ENCODE data around the gene PAPPA.

PAPPA gene

DNA sequence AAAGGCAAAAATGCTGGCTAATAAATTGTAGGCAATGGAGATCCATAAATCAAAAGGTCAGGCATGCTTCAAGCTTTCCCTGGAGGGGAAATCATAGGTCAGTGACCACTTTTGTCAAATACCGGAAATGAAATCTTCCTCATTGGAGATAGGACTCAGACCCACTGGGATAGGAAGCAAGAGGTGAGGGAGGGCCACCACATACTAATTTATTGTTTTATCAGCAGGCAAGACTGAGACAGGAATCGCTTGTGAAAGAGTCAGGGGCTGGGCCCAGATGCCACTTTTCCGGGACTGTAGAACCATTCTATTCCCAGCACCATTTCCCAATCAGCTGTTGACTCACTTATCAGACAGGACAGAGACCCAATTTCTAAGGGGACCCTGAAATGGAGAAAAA, 277.3 kb downstream of the PAPPA start:
- no peaks in the 10 kb centered on the region for H3K9me3 ChIP-seq (ENCODE audit: control insufficient read depth, low read length)
- no peaks in the 10 kb centered on the region for H3K4me1 ChIP-seq (ENCODE audit: control insufficient read depth, insufficient read depth, low read length, poor library complexity, severe bottlenecking)
- H3K4me3 ChIP-seq (ENCODE audit: insufficient read depth, low read depth, low read length, poor library complexity, severe bottlenecking), result no peak overlapping the region
- no peak overlapping the region for H3K27ac ChIP-seq (ENCODE audit: insufficient read depth, low read length, poor library complexity, severe bottlenecking)
- no peak for DNase-seq
- no peaks in the 10 kb centered on the region for H3K27me3 ChIP-seq (replicated peaks; ENCODE audit: control insufficient read depth, insufficient read depth, low read length, poor library complexity, severe bottlenecking)
- H3K36me3 ChIP-seq (ENCODE audit: control insufficient read depth, insufficient read depth, low read length), result no peaks in the 10 kb centered on the region

DNA sequence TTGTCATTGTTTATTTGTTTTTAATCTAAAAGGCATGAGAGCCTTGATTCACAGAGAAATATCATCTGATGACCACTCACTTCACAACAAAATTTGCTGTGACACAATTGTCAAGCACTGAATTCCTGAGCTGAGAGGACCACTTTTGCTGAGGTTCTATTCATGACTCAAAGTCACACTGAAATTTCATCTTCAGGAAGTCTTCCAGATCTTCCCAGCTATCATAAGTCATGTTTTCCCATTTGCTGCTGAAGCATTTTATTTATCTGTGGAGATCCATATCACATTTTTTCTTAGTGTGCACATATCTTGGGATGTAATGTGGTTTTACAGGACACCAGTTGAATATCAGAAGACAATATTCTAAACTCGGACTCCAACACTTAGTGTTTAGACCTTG, 278.5 kb downstream of the PAPPA start:
- H3K27me3 ChIP-seq (replicated peaks; ENCODE audit: control insufficient read depth, insufficient read depth, low read length, poor library complexity, severe bottlenecking), result no peaks in the 10 kb centered on the region
- no peaks in the 10 kb centered on the region for H3K4me1 ChIP-seq (ENCODE audit: control insufficient read depth, insufficient read depth, low read length, poor library complexity, severe bottlenecking)
- H3K9me3 ChIP-seq (ENCODE audit: control insufficient read depth, low read length), result no peaks in the 10 kb centered on the region
- no peak overlapping the region for H3K4me3 ChIP-seq (ENCODE audit: insufficient read depth, low read depth, low read length, poor library complexity, severe bottlenecking)
- H3K27ac ChIP-seq (ENCODE audit: insufficient read depth, low read length, poor library complexity, severe bottlenecking), result no peak overlapping the region
- no peaks in the 10 kb centered on the region for H3K36me3 ChIP-seq (ENCODE audit: control insufficient read depth, insufficient read depth, low read length)
- DNase-seq, result no peak

DNA sequence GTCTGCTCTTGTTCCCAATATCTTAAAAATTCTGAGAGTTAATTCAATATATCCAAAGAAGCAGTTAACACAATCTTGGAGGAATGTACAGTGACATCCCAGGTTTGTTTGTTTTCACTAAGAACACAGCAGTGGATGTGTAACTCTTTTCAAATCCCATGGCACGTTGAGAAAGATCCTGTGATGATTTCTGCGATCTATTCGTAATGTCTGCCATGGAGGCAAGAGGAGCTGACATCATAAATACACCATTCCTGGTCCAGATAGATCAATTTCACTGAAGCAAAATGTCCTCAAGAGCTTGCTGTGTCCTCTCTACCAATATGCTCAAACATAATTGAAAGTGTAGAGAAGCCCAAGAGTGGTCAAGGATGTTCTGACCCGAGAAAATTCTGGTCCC, 280.7 kb downstream of the PAPPA start:
- Histone ChIP-seq H3K27ac (ENCODE audit: insufficient read depth, low read length, poor library complexity, severe bottlenecking) (no peak overlapping the region), H3K27me3 (replicated peaks; ENCODE audit: control insufficient read depth, insufficient read depth, low read length, poor library complexity, severe bottlenecking) (no peaks in the 10 kb centered on the region), H3K36me3 (ENCODE audit: control insufficient read depth, insufficient read depth, low read length) (no peaks in the 10 kb centered on the region)

DNA sequence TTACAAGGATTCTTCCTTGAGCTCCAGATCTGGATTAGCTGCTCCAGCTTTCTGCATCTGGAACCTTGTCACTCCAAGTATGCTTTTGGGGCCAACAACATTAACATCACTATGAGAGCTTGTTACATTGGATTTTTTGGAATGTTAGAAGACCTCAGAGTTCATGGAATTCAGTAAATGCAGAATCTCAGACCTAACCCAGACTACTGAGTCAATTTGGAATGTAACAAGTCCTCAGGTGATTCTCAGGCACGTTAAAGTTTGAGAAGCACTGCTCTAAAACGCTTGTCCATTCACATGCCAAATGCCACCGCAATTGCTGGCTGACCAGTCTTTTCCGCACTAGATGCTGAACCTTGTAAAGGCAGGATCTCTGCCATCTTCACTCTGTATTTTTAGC, 282.1 kb downstream of the PAPPA start:
- H3K4me3 ChIP-seq (ENCODE audit: insufficient read depth, low read depth, low read length, poor library complexity, severe bottlenecking), result no peak overlapping the region
- H3K27ac ChIP-seq (ENCODE audit: insufficient read depth, low read length, poor library complexity, severe bottlenecking), result no peak overlapping the region
- H3K36me3 ChIP-seq (ENCODE audit: control insufficient read depth, insufficient read depth, low read length), result no peaks in the 10 kb centered on the region
- H3K27me3 ChIP-seq (replicated peaks; ENCODE audit: control insufficient read depth, insufficient read depth, low read length, poor library complexity, severe bottlenecking), result no peaks in the 10 kb centered on the region
- no peak for DNase-seq
- no peaks in the 10 kb centered on the region for H3K4me1 ChIP-seq (ENCODE audit: control insufficient read depth, insufficient read depth, low read length, poor library complexity, severe bottlenecking)
- H3K9me3 ChIP-seq (ENCODE audit: control insufficient read depth, low read length), result no peaks in the 10 kb centered on the region

More for the DNA sequence above, 280.7 kb downstream of the PAPPA start:
- DNase-seq, result no peak
- Histone ChIP-seq H3K4me3 (ENCODE audit: insufficient read depth, low read depth, low read length, poor library complexity, severe bottlenecking) (no peak overlapping the region), H3K4me1 (ENCODE audit: control insufficient read depth, insufficient read depth, low read length, poor library complexity, severe bottlenecking) (no peaks in the 10 kb centered on the region), H3K9me3 (ENCODE audit: control insufficient read depth, low read length) (no peaks in the 10 kb centered on the region)

DNA sequence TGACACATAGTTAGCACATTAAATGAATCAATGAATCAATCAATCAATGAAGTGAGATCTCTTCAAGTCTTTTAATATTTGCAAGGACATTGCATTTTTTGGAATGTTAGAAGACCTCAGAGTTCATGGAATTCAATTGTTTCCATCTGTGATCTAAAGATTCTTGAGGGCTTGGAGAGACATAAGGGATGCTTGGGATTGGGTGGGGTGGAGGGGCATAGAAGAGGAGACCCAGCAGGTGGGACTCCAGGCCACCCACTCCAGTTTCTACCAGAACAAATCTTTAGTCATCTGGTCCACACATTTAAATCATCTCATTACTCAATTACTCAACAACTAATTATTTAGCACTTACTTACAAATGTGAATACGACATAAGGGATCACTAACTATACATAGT, 282.5 kb downstream of the PAPPA start:
- no peaks in the 10 kb centered on the region for H3K27me3 ChIP-seq (replicated peaks; ENCODE audit: control insufficient read depth, insufficient read depth, low read length, poor library complexity, severe bottlenecking)
- no peaks in the 10 kb centered on the region for H3K4me1 ChIP-seq (ENCODE audit: control insufficient read depth, insufficient read depth, low read length, poor library complexity, severe bottlenecking)
- no peaks in the 10 kb centered on the region for H3K36me3 ChIP-seq (ENCODE audit: control insufficient read depth, insufficient read depth, low read length)
- H3K4me3 ChIP-seq (ENCODE audit: insufficient read depth, low read depth, low read length, poor library complexity, severe bottlenecking), result no peak overlapping the region
- DNase-seq, result no peak
- no peaks in the 10 kb centered on the region for H3K9me3 ChIP-seq (ENCODE audit: control insufficient read depth, low read length)
- no peak overlapping the region for H3K27ac ChIP-seq (ENCODE audit: insufficient read depth, low read length, poor library complexity, severe bottlenecking)

DNA sequence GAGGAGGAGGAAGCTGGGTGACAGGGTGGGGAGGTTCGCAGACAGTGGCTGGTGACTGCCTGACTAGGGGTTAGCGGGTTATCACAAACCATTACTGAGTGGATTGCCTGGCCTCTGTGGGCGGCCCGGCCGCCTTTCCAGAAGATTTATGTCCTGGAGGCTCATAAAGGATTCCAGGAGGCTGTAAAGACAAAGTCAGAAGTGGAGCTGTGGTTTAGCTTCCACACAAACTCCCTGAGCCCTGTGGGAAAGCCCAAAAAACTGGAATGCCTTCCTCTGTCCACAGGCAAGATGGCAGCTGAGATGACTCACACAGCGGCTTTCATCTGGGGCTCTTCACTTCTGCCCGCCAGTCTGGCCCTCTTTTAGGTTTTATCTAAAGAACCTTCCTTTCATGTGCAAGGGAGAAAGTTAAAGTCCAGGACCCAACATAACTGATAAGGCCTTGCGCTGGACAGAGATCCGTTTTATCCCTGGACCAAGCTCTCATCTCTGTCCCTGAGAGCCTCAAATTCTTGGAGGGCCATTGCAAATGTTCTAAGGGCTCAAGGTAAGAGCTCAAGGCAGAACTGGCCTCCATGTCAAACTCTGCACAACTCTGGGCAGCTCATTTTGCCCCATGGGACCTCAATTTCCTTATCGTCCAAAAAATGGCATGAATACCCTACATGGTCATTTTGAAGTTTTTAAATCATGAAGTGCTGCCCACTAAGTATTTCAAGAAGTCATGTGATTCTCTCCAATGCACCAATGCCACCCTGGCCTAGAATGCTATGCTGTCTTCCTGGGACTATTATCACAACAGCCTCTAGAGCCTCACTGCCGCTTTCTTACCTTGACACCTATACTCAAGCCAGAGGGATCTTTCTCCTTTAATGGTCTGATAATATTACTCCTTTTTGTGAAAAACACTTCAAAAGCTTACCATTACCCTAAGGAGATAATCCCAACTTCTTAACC, 284.1 kb downstream of the PAPPA start:
- no peaks in the 10 kb centered on the region for H3K4me1 ChIP-seq (ENCODE audit: control insufficient read depth, insufficient read depth, low read length, poor library complexity, severe bottlenecking)
- no peak overlapping the region for H3K4me3 ChIP-seq (ENCODE audit: insufficient read depth, low read depth, low read length, poor library complexity, severe bottlenecking)
- no peaks in the 10 kb centered on the region for H3K36me3 ChIP-seq (ENCODE audit: control insufficient read depth, insufficient read depth, low read length)
- no peak for DNase-seq
- H3K27ac ChIP-seq (ENCODE audit: insufficient read depth, low read length, poor library complexity, severe bottlenecking), result no peak overlapping the region
- H3K9me3 ChIP-seq (ENCODE audit: control insufficient read depth, low read length), result no peaks in the 10 kb centered on the region
- H3K27me3 ChIP-seq (replicated peaks; ENCODE audit: control insufficient read depth, insufficient read depth, low read length, poor library complexity, severe bottlenecking), result no peaks in the 10 kb centered on the region

DNA sequence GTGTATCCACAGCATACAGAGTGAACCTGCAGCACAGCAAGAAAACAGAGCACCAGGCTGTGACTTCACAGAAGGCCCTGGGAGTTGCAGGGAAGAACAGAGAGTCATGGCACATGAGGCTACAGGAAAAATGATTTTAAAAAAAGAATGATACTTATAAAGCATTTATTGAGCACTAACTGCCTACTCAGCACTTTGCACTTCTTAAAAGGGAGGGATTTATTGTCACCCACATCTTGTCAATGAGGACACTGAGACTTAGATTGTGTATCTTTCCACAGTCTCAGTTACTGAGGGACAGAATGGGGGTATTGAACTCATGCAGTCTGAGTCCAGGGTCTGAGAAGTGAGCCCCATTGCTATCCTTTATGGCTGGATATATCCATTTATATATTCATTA, 288.9 kb downstream of the PAPPA start:
- H3K27me3 ChIP-seq (replicated peaks; ENCODE audit: control insufficient read depth, insufficient read depth, low read length, poor library complexity, severe bottlenecking), result no peaks in the 10 kb centered on the region
- H3K4me1 ChIP-seq (ENCODE audit: control insufficient read depth, insufficient read depth, low read length, poor library complexity, severe bottlenecking), result no peaks in the 10 kb centered on the region
- H3K4me3 ChIP-seq (ENCODE audit: insufficient read depth, low read depth, low read length, poor library complexity, severe bottlenecking), result no peak overlapping the region
- no peak for DNase-seq
- H3K9me3 ChIP-seq (ENCODE audit: control insufficient read depth, low read length), result no peaks in the 10 kb centered on the region
- H3K36me3 ChIP-seq (ENCODE audit: control insufficient read depth, insufficient read depth, low read length), result no peaks in the 10 kb centered on the region
- no peak overlapping the region for H3K27ac ChIP-seq (ENCODE audit: insufficient read depth, low read length, poor library complexity, severe bottlenecking)

DNA sequence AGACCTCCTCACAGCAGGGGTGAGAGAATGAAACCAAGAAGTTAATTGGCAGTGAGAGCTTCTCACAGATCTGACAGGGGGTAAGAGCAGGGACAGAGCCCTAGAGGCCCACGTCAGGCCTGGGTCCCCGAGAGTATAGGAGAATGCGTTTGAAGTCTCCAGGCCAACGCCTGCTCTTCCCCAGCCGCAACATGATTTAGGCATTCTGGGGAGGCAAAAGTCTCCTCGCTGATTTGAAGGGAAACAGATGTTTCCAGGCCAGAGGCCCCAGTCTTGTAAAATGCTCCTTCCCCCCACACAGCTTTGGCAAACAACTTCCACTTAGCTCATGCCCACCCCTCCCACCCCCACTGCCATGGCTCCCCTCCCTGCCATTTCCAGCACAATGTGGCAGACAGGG, 294.3 kb downstream of the PAPPA start:
- no peaks in the 10 kb centered on the region for H3K36me3 ChIP-seq (ENCODE audit: control insufficient read depth, insufficient read depth, low read length)
- no peaks in the 10 kb centered on the region for H3K27me3 ChIP-seq (replicated peaks; ENCODE audit: control insufficient read depth, insufficient read depth, low read length, poor library complexity, severe bottlenecking)
- H3K27ac ChIP-seq (ENCODE audit: insufficient read depth, low read length, poor library complexity, severe bottlenecking), result no peak overlapping the region
- no peaks in the 10 kb centered on the region for H3K4me1 ChIP-seq (ENCODE audit: control insufficient read depth, insufficient read depth, low read length, poor library complexity, severe bottlenecking)
- no peak overlapping the region for H3K4me3 ChIP-seq (ENCODE audit: insufficient read depth, low read depth, low read length, poor library complexity, severe bottlenecking)
- H3K9me3 ChIP-seq (ENCODE audit: control insufficient read depth, low read length), result no peaks in the 10 kb centered on the region
- DNase-seq, result no peak

DNA sequence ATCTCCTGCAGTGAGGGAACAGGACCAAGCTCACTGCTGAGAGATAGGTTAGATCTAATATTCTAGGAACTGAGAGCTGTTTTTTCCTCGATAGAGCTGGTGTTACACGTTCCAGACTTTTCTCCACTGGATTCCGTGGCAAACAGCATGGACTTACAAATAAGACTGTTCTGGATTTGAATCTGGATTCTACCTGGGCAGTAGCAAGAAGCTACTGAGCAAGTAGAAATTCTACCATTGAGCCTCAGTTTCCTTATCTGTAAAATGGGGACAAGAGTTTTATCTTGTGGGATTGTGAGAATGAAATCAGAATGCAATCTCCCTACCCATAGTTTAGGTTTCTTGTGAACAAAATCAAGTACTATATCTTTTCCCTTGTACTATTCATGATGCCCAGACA, 294.8 kb downstream of the PAPPA start:
- Histone ChIP-seq H3K9me3 (ENCODE audit: control insufficient read depth, low read length) (no peaks in the 10 kb centered on the region), H3K36me3 (ENCODE audit: control insufficient read depth, insufficient read depth, low read length) (no peaks in the 10 kb centered on the region), H3K27me3 (replicated peaks; ENCODE audit: control insufficient read depth, insufficient read depth, low read length, poor library complexity, severe bottlenecking) (no peaks in the 10 kb centered on the region), H3K4me1 (ENCODE audit: control insufficient read depth, insufficient read depth, low read length, poor library complexity, severe bottlenecking) (no peaks in the 10 kb centered on the region), H3K27ac (ENCODE audit: insufficient read depth, low read length, poor library complexity, severe bottlenecking) (no peak overlapping the region), H3K4me3 (ENCODE audit: insufficient read depth, low read depth, low read length, poor library complexity, severe bottlenecking) (no peak overlapping the region)
- DNase-seq, result no peak

DNA sequence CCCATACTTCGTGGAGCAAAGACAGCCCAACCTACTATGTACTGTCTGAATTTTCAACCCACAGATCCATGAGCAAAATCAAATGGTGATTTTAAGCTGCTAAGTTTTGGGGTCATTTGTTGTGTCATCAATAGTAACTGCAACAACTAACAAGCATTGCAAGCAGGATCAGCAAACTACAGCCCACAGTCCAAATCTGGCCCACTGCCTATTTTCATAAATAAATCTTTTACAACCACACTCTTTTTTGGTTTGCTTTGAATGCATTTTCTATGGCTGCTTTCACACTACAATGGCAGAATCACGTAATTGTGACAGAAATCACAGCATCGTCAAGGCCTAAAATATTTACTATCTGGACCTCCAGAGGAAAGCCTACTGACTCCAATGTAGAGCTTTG, 296.4 kb downstream of the PAPPA start:
- H3K36me3 ChIP-seq (ENCODE audit: control insufficient read depth, insufficient read depth, low read length), result no peaks in the 10 kb centered on the region
- H3K4me3 ChIP-seq (ENCODE audit: insufficient read depth, low read depth, low read length, poor library complexity, severe bottlenecking), result no peak overlapping the region
- no peak for DNase-seq
- H3K4me1 ChIP-seq (ENCODE audit: control insufficient read depth, insufficient read depth, low read length, poor library complexity, severe bottlenecking), result no peaks in the 10 kb centered on the region
- no peak overlapping the region for H3K27ac ChIP-seq (ENCODE audit: insufficient read depth, low read length, poor library complexity, severe bottlenecking)
- no peaks in the 10 kb centered on the region for H3K27me3 ChIP-seq (replicated peaks; ENCODE audit: control insufficient read depth, insufficient read depth, low read length, poor library complexity, severe bottlenecking)
- no peaks in the 10 kb centered on the region for H3K9me3 ChIP-seq (ENCODE audit: control insufficient read depth, low read length)

All from effector memory CD4-positive, alpha-beta T cell (primary cell).